A673 (cell line): ENCODE results near the gene SH3BP5L. TPM values are rescaled to one million over a fixed set of nuclear protein-coding genes. Genes with fewer than 3 reads are reported as not detected.

ENCODE experiments used
- BruUV-seq: library from RNA; stranded (reverse); fragments of 400-500 nt; replicated peaks from 2 replicates; lab custom pipeline; 2021; lab: Mats Ljungman, UMichigan
- CTCF ChIA-PET: fragments of 300-600 bp; sonication (Branson Sonifier 250); formaldehyde crosslinking; loops from one replicate; lab custom pipeline; 2022; ENCODE audit warnings: antibody characterized with exemption; lab: Charles Lee
- POLR2A ChIA-PET: fragments of 300-600 bp; sonication (Branson Sonifier 250); formaldehyde crosslinking; loops from one replicate; lab custom pipeline; 2022; ENCODE audit warnings: antibody characterized with exemption; ENCODE audit not compliant: low non-redundant PET; lab: Charles Lee
- DNase-seq: peaks from one replicate; pipeline ENCODE4 v3.0.0-alpha.2; 2015; ENCODE audit warnings: low spot score
- H3K27ac ChIP-seq: fragments of 200-600 bp; sonication (generic); 2 replicates; pipeline ENCODE4 v1.5.1; 2016; ENCODE audit warnings: mixed run types, low read depth, mild to moderate bottlenecking, mixed read lengths, antibody characterized with exemption, low read length; ENCODE audit not compliant: poor library complexity, severe bottlenecking
- H3K27me3 ChIP-seq: fragments of 200-600 bp; sonication (generic); replicated peaks from 2 replicates; pipeline ENCODE4 v1.6.1; 2017; ENCODE audit warnings: mixed run types, low read depth, mild to moderate bottlenecking, mixed read lengths, antibody characterized with exemption, low read length; ENCODE audit not compliant: insufficient read depth, poor library complexity
- H3K36me3 ChIP-seq: fragments of 200-600 bp; sonication (generic); 2 replicates; pipeline ENCODE4 v1.6.1; 2016; ENCODE audit warnings: mixed run types, mild to moderate bottlenecking, mixed read lengths, antibody characterized with exemption, low read length; ENCODE audit not compliant: insufficient read depth, poor library complexity, severe bottlenecking
- H3K4me1 ChIP-seq: fragments of 200-600 bp; sonication (generic); 2 replicates; pipeline ENCODE4 v1.6.1; 2017; ENCODE audit warnings: mixed run types, mild to moderate bottlenecking, mixed read lengths, antibody characterized with exemption, low read length; ENCODE audit not compliant: insufficient read depth, poor library complexity, severe bottlenecking
- H3K4me3 ChIP-seq: fragments of 200-600 bp; sonication (generic); 2 replicates; pipeline ENCODE4 v1.5.1; 2016; ENCODE audit warnings: low read depth, mixed run types, mild to moderate bottlenecking, mixed read lengths, low read length; ENCODE audit not compliant: poor library complexity, severe bottlenecking
- H3K9me3 ChIP-seq: fragments of 200-600 bp; sonication (generic); 2 replicates; pipeline ENCODE4 v1.6.1; 2016; ENCODE audit warnings: mixed run types, low read depth, mild to moderate bottlenecking, mixed read lengths, antibody characterized with exemption, low read length; ENCODE audit not compliant: poor library complexity, severe bottlenecking
- EZH2 ChIP-seq: fragments of 200-600 bp; sonication (generic); IDR thresholded peaks from 2 replicates; pipeline ENCODE4 v1.6.1; 2017; ENCODE audit warnings: borderline replicate concordance, low read depth, mild to moderate bottlenecking, mixed read lengths, antibody characterized with exemption, low read length; ENCODE audit not compliant: poor library complexity, severe bottlenecking
- intact Hi-C: fragments of 100-400 bp; cut with micrococcal nuclease; formaldehyde crosslinking; loops from one replicate; pipeline ENCODE4 v1.10.0; 2022; ENCODE audit not compliant: unreplicated experiment
- total RNA-seq: library from RNA; stranded (reverse); gene quantifications from 2 replicates; pipeline ENCODE4 v1.2.3, GENCODE V29; 2021
- TF ChIP-seq, protein P1 (sequence below): fragments of 300-800, 200-600 bp; sonication (generic); conservative IDR thresholded peaks from 2 replicates; pipeline ENCODE4 v1.5.1; 2017; ENCODE audit warnings: low read depth, mild to moderate bottlenecking, antibody characterized with exemption, low read length, moderate library complexity, mixed read lengths

SH3BP5L gene
- total RNA-seq, 1 experiment from 2014 or later: 28.6 TPM

- Histone ChIP-seq H3K36me3 (no peaks in the 10 kb centered on the region), H3K4me3 (peak overlapping the region; percentile 94), H3K9me3 (no peaks in the 10 kb centered on the region), H3K4me1 (peaks cover 4% of the 10 kb centered on the region), H3K27ac (peak overlapping the region; percentile 94), H3K27me3 (no peaks in the 10 kb centered on the region)
- ChIA-PET CTCF (interaction anchor here (0.5 kb wide), 1 partner anchor 20 kb away, joined by 3 read pairs; no protein-coding TSS in a partner anchor), POLR2A (no interaction called here)
- no TSS peak for BruUV-seq
- intact Hi-C loops: loop anchor here (2.0 kb wide), 1 partner anchor 20 kb away; the partner anchor contains the start of gene ZNF692
- DNase-seq: no peak
- TF ChIP-seq, protein P1, sequence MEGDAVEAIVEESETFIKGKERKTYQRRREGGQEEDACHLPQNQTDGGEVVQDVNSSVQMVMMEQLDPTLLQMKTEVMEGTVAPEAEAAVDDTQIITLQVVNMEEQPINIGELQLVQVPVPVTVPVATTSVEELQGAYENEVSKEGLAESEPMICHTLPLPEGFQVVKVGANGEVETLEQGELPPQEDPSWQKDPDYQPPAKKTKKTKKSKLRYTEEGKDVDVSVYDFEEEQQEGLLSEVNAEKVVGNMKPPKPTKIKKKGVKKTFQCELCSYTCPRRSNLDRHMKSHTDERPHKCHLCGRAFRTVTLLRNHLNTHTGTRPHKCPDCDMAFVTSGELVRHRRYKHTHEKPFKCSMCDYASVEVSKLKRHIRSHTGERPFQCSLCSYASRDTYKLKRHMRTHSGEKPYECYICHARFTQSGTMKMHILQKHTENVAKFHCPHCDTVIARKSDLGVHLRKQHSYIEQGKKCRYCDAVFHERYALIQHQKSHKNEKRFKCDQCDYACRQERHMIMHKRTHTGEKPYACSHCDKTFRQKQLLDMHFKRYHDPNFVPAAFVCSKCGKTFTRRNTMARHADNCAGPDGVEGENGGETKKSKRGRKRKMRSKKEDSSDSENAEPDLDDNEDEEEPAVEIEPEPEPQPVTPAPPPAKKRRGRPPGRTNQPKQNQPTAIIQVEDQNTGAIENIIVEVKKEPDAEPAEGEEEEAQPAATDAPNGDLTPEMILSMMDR: no peak
- TF ChIP-seq EZH2: no peak
Observed at GRCh38 chr1:248839168-248839555, 13.4 kb upstream of the SH3BP5L start.

GRCh38 chr1:248838357-248839167 is 12.8 kb upstream of the SH3BP5L start:
- DNase-seq: peak; percentile 86
- Histone ChIP-seq H3K9me3 (no peaks in the 10 kb centered on the region), H3K27ac (peak overlapping the region; percentile 94), H3K36me3 (no peaks in the 10 kb centered on the region), H3K4me3 (peak overlapping the region; percentile 94), H3K27me3 (no peaks in the 10 kb centered on the region), H3K4me1 (peaks cover 4% of the 10 kb centered on the region)
- ChIA-PET CTCF (interaction anchor here (1.2 kb wide), 1 partner anchor 13 kb away, joined by 8 read pairs; the partner anchor contains the start of gene SH3BP5L), POLR2A (interaction anchor here (1.0 kb wide), 1 partner anchor 13 kb away, joined by 3 read pairs; the partner anchor contains the start of gene SH3BP5L)
- intact Hi-C loops: loop anchor here (1.0 to 2.0 kb wide), 2 partner anchors 12 to 20 kb away; partner anchors contain the start of gene ZNF692
- no TSS peak for BruUV-seq
- TF ChIP-seq, protein P1: no peak
- no peak for TF ChIP-seq EZH2

DNA sequence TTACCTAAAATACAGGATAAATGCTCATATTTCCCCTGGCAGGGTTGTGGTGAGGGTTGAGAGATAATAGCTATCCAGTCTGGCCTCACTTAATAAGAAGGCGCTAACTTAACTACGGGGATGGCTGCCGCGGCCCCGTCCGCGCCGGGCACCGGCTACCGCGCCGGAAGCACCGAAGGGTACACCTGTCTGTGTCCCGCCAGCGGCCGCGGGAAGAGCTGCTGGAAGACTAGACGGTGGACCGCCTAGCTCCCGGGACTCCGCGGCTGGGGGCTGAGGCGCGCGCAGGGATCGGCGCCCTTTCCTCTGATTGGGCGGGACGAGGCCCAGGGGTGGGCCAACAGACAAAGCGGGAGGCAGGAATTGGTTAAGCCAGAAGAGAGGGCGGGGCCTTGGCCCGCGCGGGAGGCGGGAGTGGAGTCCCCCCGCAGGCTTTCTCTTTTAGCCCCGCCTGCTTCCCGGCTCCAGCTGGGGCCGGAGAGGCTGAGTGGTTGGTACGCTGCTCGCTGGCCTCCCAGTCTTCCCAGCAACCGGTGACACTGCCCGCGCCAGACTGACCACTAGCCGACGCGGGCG is 12.2 kb upstream of the SH3BP5L start, which contains the start of gene ZNF672:
Gene ZNF672, plus strand, starts transcription at position 444 of the 576 bp plus-strand sequence. CDS start 9,051 bp downstream, outside the sequence.
- H3K9me3 ChIP-seq: no peaks in the 10 kb centered on the region
- intact Hi-C loops: loop anchor here (1.0 to 2.0 kb wide), 2 partner anchors 12 to 21 kb away; partner anchors contain the start of gene ZNF692
- H3K36me3 ChIP-seq: no peaks in the 10 kb centered on the region
- peak; percentile 99 for DNase-seq
- no peaks in the 10 kb centered on the region for H3K27me3 ChIP-seq
- H3K27ac ChIP-seq: peak within 1 kb of the TSS; percentile 94
- ChIA-PET POLR2A (interaction anchor here (1.0 kb wide), 1 partner anchor 12 kb away, joined by 3 read pairs; the partner anchor contains the start of gene SH3BP5L), CTCF (interaction anchor here (0.5 to 1.2 kb wide), 2 partner anchors 12 to 69 kb away, joined by 5 to 8 read pairs; partner anchors contain the start of gene SH3BP5L)
- no TSS peak for BruUV-seq
- peak within 1 kb of the TSS; percentile 94 for H3K4me3 ChIP-seq
- peaks cover 4% of the 10 kb centered on the region for H3K4me1 ChIP-seq
- TF ChIP-seq EZH2: no peak
- TF ChIP-seq, protein P1: no peak
